Right lobe of liver (tissue), 4 donors: ENCODE data around the gene MYRIP.

Experiments
- CTCF ChIP-seq, 4 donors: fragments of 200-600 bp in 3 of 4; fragments of 450-650 bp in 1 of 4; IDR thresholded peaks; one replicate each; pipeline versions ENCODE4 v1.5.1 to v1.8.0; 2016 to 2022; ENCODE audit warnings: antibody characterized with exemption in 4 of 4, mild to moderate bottlenecking in 2 of 4
- POLR2A ChIP-seq: fragments of 450-650 bp; IDR thresholded peaks from one replicate; pipeline ENCODE4 v1.6.1; 2017; ENCODE audit warnings: antibody characterized with exemption, mild to moderate bottlenecking
- donor health status: DM: no; HTN: no; CAD: no.
- donor health status: DM: no; HTN: no; CAD: no.
- donor health status: DM: no; HTN: yes; CAD: no.

GRCh38 chr3:39927479-39927878, 118.1 kb downstream of the MYRIP start:
- TF ChIP-seq POLR2A (no peak), CTCF (IDR thresholded peaks at IDR 0.05) (no peak)
